ENCODE measurements around the gene IL12B. TPM values are rescaled to one million over a fixed set of nuclear protein-coding genes. Genes with fewer than 3 reads are reported as not detected.

The IL12B gene
- polyA plus RNA-seq, 1 donor (not counting 4 experiments of a cell fraction or from before 2014, with no cell fraction given): not detected

DNA sequence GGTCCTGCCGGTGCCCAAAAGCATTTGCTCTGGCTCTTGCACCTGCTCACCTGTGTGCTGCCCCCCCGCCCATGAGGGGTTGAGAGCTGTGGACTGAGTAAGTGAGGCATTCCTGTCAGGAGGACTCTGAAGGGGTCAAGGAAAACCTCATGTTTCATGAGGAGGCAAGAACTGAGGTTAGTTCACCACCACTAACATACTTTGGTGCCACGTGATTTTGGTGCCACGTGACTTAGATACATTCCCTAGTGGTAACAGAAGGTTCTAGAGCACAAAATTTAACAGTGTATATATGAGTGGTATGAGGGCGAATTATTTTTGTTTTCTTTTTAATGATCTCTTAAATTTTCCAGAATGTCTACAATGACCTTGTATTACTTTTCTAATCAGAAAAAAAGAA, 6.3 kb upstream of the IL12B start:
- Histone ChIP-seq H4K20me1 (ENCODE audit: control insufficient read depth, extremely low read depth, insufficient read depth, low read length) (no peaks in the 10 kb centered on the region), H3K4me3 (ENCODE audit: control insufficient read depth in 2 of 3, extremely low read depth in 1 of 3, insufficient read depth in 2 of 3, low read depth in 1 of 3, low read length in 3 of 3) (no peak overlapping the region), H3K9ac (ENCODE audit: control insufficient read depth, extremely low read depth, insufficient read depth, low read length) (no peak overlapping the region), H3K27ac (ENCODE audit: control insufficient read depth, insufficient read depth, low read length) (no peak overlapping the region), H3K9me3 (ENCODE audit: control insufficient read depth, low read depth, low read length) (no peaks in the 10 kb centered on the region), H2AFZ (ENCODE audit: control insufficient read depth, low read length) (no peak overlapping the region), H3K4me1 (ENCODE audit: control insufficient read depth, extremely low read depth, insufficient read depth, low read length) (peaks cover 45% of the 10 kb centered on the region), H3K36me3 (ENCODE audit: control insufficient read depth in 2 of 2, extremely low read depth in 1 of 2, insufficient read depth in 2 of 2, low read length in 2 of 2) (no peaks in the 10 kb centered on the region), H3K4me2 (ENCODE audit: control insufficient read depth, extremely low read depth, insufficient read depth, low read depth, low read length) (no peak overlapping the region), H3K9me1 (ENCODE audit: control insufficient read depth, extremely low read depth, insufficient read depth, low read length) (no peaks in the 10 kb centered on the region), H3K27me3 (ENCODE audit: control insufficient read depth, extremely low read depth, insufficient read depth, low read length) (no peaks in the 10 kb centered on the region), H3K79me2 (ENCODE audit: control insufficient read depth, insufficient read depth, low read length) (no peaks in the 10 kb centered on the region)
- DNase-seq (ENCODE audit: low read depth, low spot score): no peak
- FAIRE-seq: no peak
- dilution Hi-C loops (cut with MboI; ENCODE audit: extremely low pct_ligation_motif_present, low sequenced_read_pairs): no loop called here
- TF ChIP-seq EZH2 (IDR thresholded peaks at IDR 0.05; ENCODE audit: low read length): no peak
- TF ChIP-seq, protein P1, sequence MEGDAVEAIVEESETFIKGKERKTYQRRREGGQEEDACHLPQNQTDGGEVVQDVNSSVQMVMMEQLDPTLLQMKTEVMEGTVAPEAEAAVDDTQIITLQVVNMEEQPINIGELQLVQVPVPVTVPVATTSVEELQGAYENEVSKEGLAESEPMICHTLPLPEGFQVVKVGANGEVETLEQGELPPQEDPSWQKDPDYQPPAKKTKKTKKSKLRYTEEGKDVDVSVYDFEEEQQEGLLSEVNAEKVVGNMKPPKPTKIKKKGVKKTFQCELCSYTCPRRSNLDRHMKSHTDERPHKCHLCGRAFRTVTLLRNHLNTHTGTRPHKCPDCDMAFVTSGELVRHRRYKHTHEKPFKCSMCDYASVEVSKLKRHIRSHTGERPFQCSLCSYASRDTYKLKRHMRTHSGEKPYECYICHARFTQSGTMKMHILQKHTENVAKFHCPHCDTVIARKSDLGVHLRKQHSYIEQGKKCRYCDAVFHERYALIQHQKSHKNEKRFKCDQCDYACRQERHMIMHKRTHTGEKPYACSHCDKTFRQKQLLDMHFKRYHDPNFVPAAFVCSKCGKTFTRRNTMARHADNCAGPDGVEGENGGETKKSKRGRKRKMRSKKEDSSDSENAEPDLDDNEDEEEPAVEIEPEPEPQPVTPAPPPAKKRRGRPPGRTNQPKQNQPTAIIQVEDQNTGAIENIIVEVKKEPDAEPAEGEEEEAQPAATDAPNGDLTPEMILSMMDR (optimal IDR thresholded peaks at IDR 0.05 in 1 of 3, IDR thresholded peaks at IDR 0.05 in 1 of 3, conservative IDR thresholded peaks at IDR 0.05 in 1 of 3; ENCODE audit: extremely low read depth in 1 of 3, insufficient read depth in 2 of 3, low read length in 3 of 3): no peak

DNA sequence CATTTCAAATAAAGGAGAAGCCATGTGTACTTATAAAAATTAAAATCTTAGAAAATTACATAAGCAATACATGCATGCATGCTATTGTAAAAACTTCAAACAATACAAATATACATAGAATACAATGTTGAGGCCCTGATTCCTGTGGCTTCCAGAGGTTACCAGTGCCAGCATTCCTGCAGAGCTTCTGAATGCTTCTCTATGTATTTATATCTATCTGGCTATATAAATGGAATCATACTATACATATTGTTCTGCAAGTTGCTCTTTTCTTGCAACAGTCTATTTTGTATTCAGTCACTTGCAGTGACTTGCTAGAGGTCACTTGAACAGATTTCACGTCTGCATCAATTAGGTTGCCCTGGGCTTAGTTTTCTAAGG, 3.2 kb upstream of the IL12B start:
- Histone ChIP-seq H3K9me1 (ENCODE audit: control insufficient read depth, extremely low read depth, insufficient read depth, low read length) (no peaks in the 10 kb centered on the region), H3K36me3 (ENCODE audit: control insufficient read depth in 2 of 2, extremely low read depth in 1 of 2, insufficient read depth in 2 of 2, low read length in 2 of 2) (no peaks in the 10 kb centered on the region), H3K9ac (ENCODE audit: control insufficient read depth, extremely low read depth, insufficient read depth, low read length) (no peak overlapping the region), H3K79me2 (ENCODE audit: control insufficient read depth, insufficient read depth, low read length) (no peaks in the 10 kb centered on the region), H3K4me3 (ENCODE audit: control insufficient read depth in 2 of 3, extremely low read depth in 1 of 3, insufficient read depth in 2 of 3, low read depth in 1 of 3, low read length in 3 of 3) (no peak overlapping the region), H3K27me3 (ENCODE audit: control insufficient read depth, extremely low read depth, insufficient read depth, low read length) (no peaks in the 10 kb centered on the region), H3K9me3 (ENCODE audit: control insufficient read depth, low read depth, low read length) (no peaks in the 10 kb centered on the region), H3K4me1 (ENCODE audit: control insufficient read depth, extremely low read depth, insufficient read depth, low read length) (peaks cover 29% of the 10 kb centered on the region), H3K27ac (ENCODE audit: control insufficient read depth, insufficient read depth, low read length) (no peak overlapping the region), H4K20me1 (ENCODE audit: control insufficient read depth, extremely low read depth, insufficient read depth, low read length) (no peaks in the 10 kb centered on the region), H3K4me2 (ENCODE audit: control insufficient read depth, extremely low read depth, insufficient read depth, low read depth, low read length) (no peak overlapping the region), H2AFZ (ENCODE audit: control insufficient read depth, low read length) (no peak overlapping the region)
- FAIRE-seq (no peak), DNase-seq (ENCODE audit: low read depth, low spot score) (no peak)
- dilution Hi-C loops (cut with MboI; ENCODE audit: extremely low pct_ligation_motif_present, low sequenced_read_pairs): no loop called here
- TF ChIP-seq EZH2 (IDR thresholded peaks at IDR 0.05; ENCODE audit: low read length): no peak
- TF ChIP-seq, protein P1 (optimal IDR thresholded peaks at IDR 0.05 in 1 of 3, IDR thresholded peaks at IDR 0.05 in 1 of 3, conservative IDR thresholded peaks at IDR 0.05 in 1 of 3; ENCODE audit: extremely low read depth in 1 of 3, insufficient read depth in 2 of 3, low read length in 3 of 3): no peak
